ENCODE measurements around the gene MYOZ1.

Gene MYOZ1

GRCh38 chr10:73591935-73592699 lies 49.2 kb downstream of the MYOZ1 start:
- DNase-seq, result peak; percentile 28

- no peak for DNase-seq
These were observed 50.1 kb downstream of the MYOZ1 start, which contains the start of gene USP54 for GRCh38 chr10:73590881-73591799. Gene USP54, minus strand, starts transcription at chr10:73591342. Its CDS starts 15,684 bp downstream, at chr10:73575658.

GRCh38 chr10:73589563-73590126 lies 51.6 kb downstream of the MYOZ1 start:
- DNase-seq, result no peak

- no peak for DNase-seq
These were observed 52.6 kb downstream of the MYOZ1 start for GRCh38 chr10:73588656-73589055.

- no peak for DNase-seq
These were observed 54.7 kb downstream of the MYOZ1 start for GRCh38 chr10:73586583-73586984.

GRCh38 chr10:73585327-73585726 lies 55.9 kb downstream of the MYOZ1 start:
- no peak for DNase-seq

GRCh38 chr10:73584737-73585136 lies 56.5 kb downstream of the MYOZ1 start:
- no peak for DNase-seq

- no peak for DNase-seq
These were observed 59.4 kb downstream of the MYOZ1 start for GRCh38 chr10:73581918-73582317.

Data from femur (tissue), 1 donor.